GM12878 (cell line): ENCODE results near the gene CSTPP1.

ENCODE experiments used
- ATF3 ChIP-seq: IDR thresholded peaks from 2 replicates; pipeline ENCODE4 v1.6.1; 2011; ENCODE audit warnings: low read depth, mild to moderate bottlenecking, low read length, moderate library complexity, borderline replicate concordance; ENCODE audit errors: extremely low read depth
- CEBPZ ChIP-seq: fragments of 150-350 bp; IDR thresholded peaks from 2 replicates; pipeline ENCODE4 v1.6.1; 2016; ENCODE audit warnings: low read depth, low read length
- CTCF ChIP-seq, 3 experiments: IDR thresholded peaks in 2 of 3; conservative IDR thresholded peaks in 1 of 3; 2 replicates each; pipeline ENCODE4 v1.5.1; 2011; ENCODE audit warnings: low read depth in 3 of 3, low read length in 3 of 3, mild to moderate bottlenecking in 3 of 3, control low read depth in 2 of 3, moderate library complexity in 2 of 3, inconsistent platforms in 1 of 3, mixed read lengths in 1 of 3; ENCODE audit not compliant: control insufficient read depth in 2 of 3, insufficient read depth in 1 of 3; ENCODE audit errors: extremely low read depth in 1 of 3
- NRF1 ChIP-seq: conservative IDR thresholded peaks from 2 replicates; pipeline ENCODE4 v1.6.1; 2011; ENCODE audit warnings: mild to moderate bottlenecking, low read depth, low read length, improper control_type of control experiment

- TF ChIP-seq CEBPZ (no peak), ATF3 (no peak), CTCF (IDR thresholded peaks at IDR 0.05 in 2 of 3, conservative IDR thresholded peaks at IDR 0.05 in 1 of 3; ENCODE audit: control insufficient read depth in 2 of 3, extremely low read depth in 1 of 3, insufficient read depth in 1 of 3, low read depth in 3 of 3, low read length in 3 of 3) (no peak), NRF1 (no peak)
Measured at GRCh38 chr11:47183969-47184368, 247.4 kb downstream of the CSTPP1 start.
